GM18909 (cell line): ENCODE results near the gene ANKRD34A.

Source experiments
- ATAC-seq: cut with Tn5 transposase; IDR thresholded peaks from one replicate; pipeline ENCODE4 v1.9.1; 2021; ENCODE audit warnings: mild to moderate bottlenecking; ENCODE audit not compliant: unreplicated experiment, poor library complexity

Gene ANKRD34A

GRCh38 chr1:145964328-145965118 lies at the start of gene ANKRD34A, which contains the start of gene POLR3GL:
TSS of gene ANKRD34A (minus strand) at chr1:145964575. CDS start at chr1:145961759, 2,816 bp downstream.
TSS of gene POLR3GL (plus strand) at chr1:145964690. CDS start at chr1:145974866, 10,176 bp downstream.
- peak; percentile 90 for ATAC-seq

- ATAC-seq: no peak
Measured at GRCh38 chr1:146013559-146013922, 49.2 kb upstream of the ANKRD34A start.

GRCh38 chr1:146012703-146013558 lies 48.6 kb upstream of the ANKRD34A start:
- no peak for ATAC-seq

GRCh38 chr1:146010126-146010738 lies 45.9 kb upstream of the ANKRD34A start:
- no peak for ATAC-seq

GRCh38 chr1:146007489-146008133 lies 43.2 kb upstream of the ANKRD34A start:
- no peak for ATAC-seq

- ATAC-seq: no peak
Measured at GRCh38 chr1:146001709-146002108, 37.3 kb upstream of the ANKRD34A start.

GRCh38 chr1:145999321-146000024 lies 35.1 kb upstream of the ANKRD34A start:
- ATAC-seq: no peak

GRCh38 chr1:145997718-145998023 lies 33.3 kb upstream of the ANKRD34A start:
- ATAC-seq: no peak

GRCh38 chr1:145997016-145997717 lies 32.8 kb upstream of the ANKRD34A start:
- ATAC-seq: peak; percentile 29

- peak; percentile 86 for ATAC-seq
Measured at GRCh38 chr1:145996433-145997015, 32.1 kb upstream of the ANKRD34A start, which contains the start of gene TXNIP. TSS of gene TXNIP (minus strand) at chr1:145996579. CDS start at chr1:145996266, 313 bp downstream.

GRCh38 chr1:145995964-145996432 lies 31.6 kb upstream of the ANKRD34A start:
- ATAC-seq: no peak

GRCh38 chr1:145995148-145995881 lies 30.9 kb upstream of the ANKRD34A start:
- no peak for ATAC-seq

GRCh38 chr1:145994391-145995120 lies 30.2 kb upstream of the ANKRD34A start:
- no peak for ATAC-seq

GRCh38 chr1:145993618-145994390 lies 29.4 kb upstream of the ANKRD34A start:
- no peak for ATAC-seq

GRCh38 chr1:145992958-145993617 lies 28.7 kb upstream of the ANKRD34A start:
- ATAC-seq: no peak

- ATAC-seq: no peak
Measured at GRCh38 chr1:145992502-145992936, 28.1 kb upstream of the ANKRD34A start.
